IPS-20b (cell line): Measurements from ENCODE around the gene FKBP1A.

Experiments used
- H3K27ac ChIP-seq: one replicate; pipeline ENCODE4 v1.5.1; 2013; ENCODE audit warnings: low read length
- H3K27me3 ChIP-seq: 2 replicates; pipeline ENCODE4 v1.6.1; 2013; ENCODE audit warnings: mild to moderate bottlenecking, low read length, inconsistent platforms; ENCODE audit not compliant: insufficient read depth
- H3K36me3 ChIP-seq: 2 replicates; pipeline ENCODE4 v1.6.1; 2013; ENCODE audit warnings: low read depth, mild to moderate bottlenecking, inconsistent platforms, low read length, moderate library complexity; ENCODE audit not compliant: insufficient read depth
- H3K4me1 ChIP-seq: 2 replicates; pipeline ENCODE4 v1.6.1; 2013; ENCODE audit warnings: mild to moderate bottlenecking, control low read depth, inconsistent platforms, low read length, moderate library complexity; ENCODE audit not compliant: insufficient read depth
- H3K4me3 ChIP-seq: 2 replicates; pipeline ENCODE4 v1.5.1; 2013; ENCODE audit warnings: mild to moderate bottlenecking, low read length, inconsistent platforms
- H3K9ac ChIP-seq: 2 replicates; pipeline ENCODE4 v1.6.1; 2013; ENCODE audit warnings: low read depth, mild to moderate bottlenecking, inconsistent platforms, low read length, moderate library complexity
- H3K9me3 ChIP-seq: 2 replicates; pipeline ENCODE4 v1.6.1; 2013; ENCODE audit warnings: mild to moderate bottlenecking, low read depth, low read length, inconsistent platforms; ENCODE audit not compliant: insufficient read depth

FKBP1A gene

GRCh38 chr20:1371202-1371782 is 21.6 kb downstream of the FKBP1A start:
- Histone ChIP-seq H3K27me3 (no peaks in the 10 kb centered on the region), H3K27ac (no peak overlapping the region), H3K36me3 (peaks cover 70% of the 10 kb centered on the region), H3K4me3 (no peak overlapping the region), H3K9me3 (no peaks in the 10 kb centered on the region), H3K4me1 (no peaks in the 10 kb centered on the region), H3K9ac (no peak overlapping the region)

- no peak overlapping the region for H3K27ac ChIP-seq
- H3K4me1 ChIP-seq, result no peaks in the 10 kb centered on the region
- peaks cover 67% of the 10 kb centered on the region for H3K36me3 ChIP-seq
- no peak overlapping the region for H3K9ac ChIP-seq
- no peaks in the 10 kb centered on the region for H3K9me3 ChIP-seq
- no peak overlapping the region for H3K4me3 ChIP-seq
- no peaks in the 10 kb centered on the region for H3K27me3 ChIP-seq
Observed at GRCh38 chr20:1370548-1371110, 22.2 kb downstream of the FKBP1A start.

- no peaks in the 10 kb centered on the region for H3K27me3 ChIP-seq
- peaks cover 67% of the 10 kb centered on the region for H3K36me3 ChIP-seq
- H3K9ac ChIP-seq, result no peak overlapping the region
- H3K27ac ChIP-seq, result no peak overlapping the region
- no peaks in the 10 kb centered on the region for H3K9me3 ChIP-seq
- H3K4me3 ChIP-seq, result no peak overlapping the region
- no peaks in the 10 kb centered on the region for H3K4me1 ChIP-seq
Observed at GRCh38 chr20:1369970-1370369, 22.9 kb downstream of the FKBP1A start.

- Histone ChIP-seq H3K27me3 (no peaks in the 10 kb centered on the region), H3K9me3 (no peaks in the 10 kb centered on the region), H3K36me3 (peaks cover 55% of the 10 kb centered on the region), H3K4me3 (no peak overlapping the region), H3K4me1 (no peaks in the 10 kb centered on the region), H3K9ac (no peak overlapping the region), H3K27ac (no peak overlapping the region)
Observed at GRCh38 chr20:1368448-1369199, 24.2 kb downstream of the FKBP1A start.

GRCh38 chr20:1367479-1367878 is 25.4 kb downstream of the FKBP1A start:
- Histone ChIP-seq H3K4me1 (no peaks in the 10 kb centered on the region), H3K9ac (no peak overlapping the region), H3K27ac (no peak overlapping the region), H3K27me3 (no peaks in the 10 kb centered on the region), H3K9me3 (no peaks in the 10 kb centered on the region), H3K4me3 (no peak overlapping the region), H3K36me3 (peaks cover 45% of the 10 kb centered on the region)

GRCh38 chr20:1364106-1364505 is 28.7 kb downstream of the FKBP1A start:
- H3K27ac ChIP-seq, result no peak overlapping the region
- no peaks in the 10 kb centered on the region for H3K27me3 ChIP-seq
- no peaks in the 10 kb centered on the region for H3K9me3 ChIP-seq
- no peak overlapping the region for H3K9ac ChIP-seq
- H3K36me3 ChIP-seq, result peaks cover 44% of the 10 kb centered on the region
- H3K4me3 ChIP-seq, result no peak overlapping the region
- H3K4me1 ChIP-seq, result no peaks in the 10 kb centered on the region

GRCh38 chr20:1363522-1363921 is 29.3 kb downstream of the FKBP1A start:
- Histone ChIP-seq H3K27ac (no peak overlapping the region), H3K4me3 (no peak overlapping the region), H3K36me3 (peaks cover 40% of the 10 kb centered on the region), H3K4me1 (no peaks in the 10 kb centered on the region), H3K27me3 (no peaks in the 10 kb centered on the region), H3K9ac (no peak overlapping the region), H3K9me3 (no peaks in the 10 kb centered on the region)

GRCh38 chr20:1362484-1362883 is 30.4 kb downstream of the FKBP1A start:
- no peaks in the 10 kb centered on the region for H3K27me3 ChIP-seq
- H3K9me3 ChIP-seq, result no peaks in the 10 kb centered on the region
- no peak overlapping the region for H3K4me3 ChIP-seq
- no peaks in the 10 kb centered on the region for H3K4me1 ChIP-seq
- H3K36me3 ChIP-seq, result peaks cover 37% of the 10 kb centered on the region
- no peak overlapping the region for H3K27ac ChIP-seq
- H3K9ac ChIP-seq, result no peak overlapping the region

- no peak overlapping the region for H3K4me3 ChIP-seq
- H3K9me3 ChIP-seq, result no peaks in the 10 kb centered on the region
- H3K9ac ChIP-seq, result no peak overlapping the region
- peaks cover 40% of the 10 kb centered on the region for H3K36me3 ChIP-seq
- no peaks in the 10 kb centered on the region for H3K27me3 ChIP-seq
- no peak overlapping the region for H3K27ac ChIP-seq
- H3K4me1 ChIP-seq, result no peaks in the 10 kb centered on the region
Observed at GRCh38 chr20:1360094-1360846, 32.6 kb downstream of the FKBP1A start.

GRCh38 chr20:1357921-1358671 is 34.8 kb downstream of the FKBP1A start:
- no peak overlapping the region for H3K27ac ChIP-seq
- peaks cover 48% of the 10 kb centered on the region for H3K36me3 ChIP-seq
- no peaks in the 10 kb centered on the region for H3K4me1 ChIP-seq
- H3K9me3 ChIP-seq, result no peaks in the 10 kb centered on the region
- no peak overlapping the region for H3K4me3 ChIP-seq
- no peak overlapping the region for H3K9ac ChIP-seq
- no peaks in the 10 kb centered on the region for H3K27me3 ChIP-seq

GRCh38 chr20:1353956-1354355 is 38.9 kb downstream of the FKBP1A start:
- no peak overlapping the region for H3K4me3 ChIP-seq
- H3K9ac ChIP-seq, result no peak overlapping the region
- H3K4me1 ChIP-seq, result no peaks in the 10 kb centered on the region
- H3K27me3 ChIP-seq, result no peaks in the 10 kb centered on the region
- no peaks in the 10 kb centered on the region; the same call in 1 of the 2 replicates for H3K9me3 ChIP-seq
- H3K36me3 ChIP-seq, result peaks cover 21% of the 10 kb centered on the region
- H3K27ac ChIP-seq, result no peak overlapping the region
